HG03558 (cell line): Measurements from ENCODE around the gene OLAH.
A peak's percentile ranks its signal among the peaks of the same experiment; 100 is the strongest.

ENCODE experiments used
- ATAC-seq: cut with Tn5 transposase; IDR thresholded peaks from one replicate; pipeline ENCODE4 v1.9.1; 2021; ENCODE audit warnings: moderate number of reproducible peaks; ENCODE audit not compliant: unreplicated experiment; ENCODE audit errors: extremely low read depth

Gene OLAH

GRCh38 chr10:15121707-15122106 lies 78.0 kb downstream of the OLAH start:
- ATAC-seq, result no peak

GRCh38 chr10:15122477-15123030 lies 78.8 kb downstream of the OLAH start:
- ATAC-seq, result peak; percentile 90
